CD4-positive, alpha-beta T cell treated with Interleukin-2 at 100 ng/mL for 4 hours (primary cell): ENCODE results near the gene CKM.
"Not testable (repeated sequence)": the region's sequence is repeated elsewhere in the genome, so short reads cannot be mapped to it uniquely, and the experiment has no call there.

Source experiments
- DNase-seq: peaks from one replicate; pipeline ENCODE4 v3.0.0-alpha.2; 2020; ENCODE audit warnings: low spot score

The CKM gene

DNA sequence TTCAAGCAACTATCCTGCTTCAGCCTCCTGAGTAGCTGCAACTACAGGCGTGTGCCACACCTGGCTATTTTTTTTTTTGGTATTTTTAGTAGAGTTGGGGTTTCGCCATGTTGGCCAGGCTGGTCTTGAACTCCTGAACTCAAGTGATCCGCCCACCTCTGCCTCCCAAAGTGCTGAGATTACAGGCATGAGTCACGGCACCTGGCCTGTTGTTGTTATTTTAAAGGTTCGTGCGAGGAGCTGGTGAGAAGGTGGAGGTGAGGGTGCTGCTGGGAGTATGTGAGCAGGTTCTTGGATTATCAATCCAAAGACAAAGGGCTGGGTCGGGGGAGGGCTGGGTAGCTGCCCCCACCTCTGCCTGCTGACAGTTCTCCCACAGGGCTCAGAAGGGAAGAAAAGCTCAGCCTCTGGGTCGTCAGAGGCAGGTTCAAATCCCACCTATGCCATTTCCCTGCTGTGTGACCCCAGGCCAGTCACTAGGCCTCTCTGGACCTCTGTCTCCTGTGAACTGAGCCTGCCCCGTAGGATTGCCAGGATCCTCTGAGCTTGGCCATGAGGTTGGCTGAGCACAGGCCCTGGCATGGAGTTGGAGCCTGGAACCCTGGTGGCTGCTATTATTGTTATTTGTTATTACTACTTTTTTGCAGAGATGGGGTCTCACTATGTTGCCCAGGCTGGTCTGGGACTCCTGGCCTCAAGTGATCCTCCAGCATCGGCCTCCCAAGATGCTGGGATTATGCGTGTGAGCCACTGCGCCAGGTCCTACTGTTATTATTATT lies 1.5 kb downstream of the CKM start:
- DNase-seq, result no peak

DNA sequence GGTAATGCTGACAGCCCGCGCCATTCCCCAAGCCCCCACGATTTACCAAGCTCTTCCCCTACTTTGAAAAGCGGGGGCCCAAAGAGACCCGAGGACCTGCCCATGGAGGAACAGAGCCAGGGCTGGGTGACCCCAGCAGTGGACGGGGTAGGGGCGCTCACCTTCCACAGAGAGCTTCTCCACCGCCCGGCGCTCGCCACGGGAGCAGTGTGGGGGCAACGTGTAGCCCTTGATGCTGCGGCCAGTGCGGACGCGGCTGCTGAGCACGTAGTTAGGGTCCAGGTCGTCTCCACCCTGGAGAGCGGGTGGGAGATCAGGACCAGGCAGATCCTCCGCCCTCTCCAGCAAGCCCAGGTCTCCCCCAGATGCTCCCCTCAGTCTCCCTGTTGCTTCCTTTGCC lies 7.4 kb downstream of the CKM start:
- no peak for DNase-seq

DNA sequence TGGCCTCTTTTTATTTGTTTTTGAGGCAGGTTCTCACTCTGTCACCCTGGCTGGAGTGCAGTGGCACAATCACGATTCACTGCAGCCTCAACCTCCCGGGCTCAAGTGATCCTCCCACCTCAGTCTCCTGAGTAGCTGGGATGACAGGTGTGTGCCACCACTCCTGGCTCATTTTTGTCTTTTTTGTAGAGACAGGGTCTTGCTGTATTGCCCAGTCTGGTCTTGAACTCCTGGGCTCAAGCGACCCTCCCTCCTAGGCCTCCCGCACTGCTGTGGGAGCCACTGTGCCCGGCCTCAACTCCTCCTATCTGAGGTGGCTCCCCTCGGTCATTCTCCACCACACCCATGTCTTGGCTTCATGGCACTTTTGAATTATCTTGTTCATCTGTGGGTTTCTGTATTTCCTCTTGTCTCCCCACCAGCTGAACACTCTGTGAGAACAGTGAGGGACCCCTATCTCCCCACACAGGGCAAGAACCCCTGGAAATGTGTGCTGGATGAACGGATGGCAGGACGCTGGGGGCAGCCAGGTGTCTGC lies 7.9 kb downstream of the CKM start:
- DNase-seq, result no peak

DNA sequence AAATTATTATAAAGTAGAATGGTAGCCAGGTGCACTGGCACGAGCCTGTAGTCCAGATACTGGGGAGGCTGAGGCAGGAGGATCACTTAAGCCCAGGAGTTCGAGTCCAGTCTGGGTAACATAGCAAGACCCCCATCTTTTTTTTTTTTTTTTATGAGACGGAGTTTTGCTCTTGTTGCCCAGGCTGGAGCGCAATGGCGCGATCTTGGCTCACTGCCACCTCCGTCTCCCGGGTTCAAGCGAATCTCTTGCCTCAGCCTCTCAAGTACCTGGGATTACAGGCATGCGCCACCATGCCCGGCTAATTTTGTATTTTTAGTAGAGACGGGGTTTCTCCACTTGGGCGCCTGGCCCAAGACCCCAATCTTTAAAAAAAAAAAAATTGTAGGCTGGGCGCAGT lies 10.4 kb downstream of the CKM start:
- DNase-seq, result not testable (repeated sequence)

GRCh38 chr19:45311621-45312020 lies 11.1 kb downstream of the CKM start:
- DNase-seq, result no peak

DNA sequence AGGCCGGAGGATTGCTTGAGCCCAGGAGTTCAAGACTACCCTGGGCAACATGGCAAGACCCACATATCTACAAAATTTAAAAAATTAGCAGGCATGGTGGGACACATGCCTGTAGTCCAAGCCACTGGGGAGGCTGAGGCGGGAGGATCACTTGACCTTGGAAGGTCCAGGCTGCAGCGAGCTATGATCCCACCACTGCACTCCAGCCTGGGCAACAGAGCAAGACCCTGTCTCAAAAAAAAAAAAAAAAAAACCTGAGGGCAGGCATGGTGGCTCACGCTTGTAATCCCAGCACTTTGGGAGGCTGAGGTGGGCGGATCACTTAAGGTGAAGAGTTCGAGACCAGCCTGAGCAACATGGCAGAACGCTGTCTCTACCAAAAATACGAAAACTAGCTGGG lies 13.4 kb downstream of the CKM start:
- DNase-seq, result not testable (repeated sequence)

DNA sequence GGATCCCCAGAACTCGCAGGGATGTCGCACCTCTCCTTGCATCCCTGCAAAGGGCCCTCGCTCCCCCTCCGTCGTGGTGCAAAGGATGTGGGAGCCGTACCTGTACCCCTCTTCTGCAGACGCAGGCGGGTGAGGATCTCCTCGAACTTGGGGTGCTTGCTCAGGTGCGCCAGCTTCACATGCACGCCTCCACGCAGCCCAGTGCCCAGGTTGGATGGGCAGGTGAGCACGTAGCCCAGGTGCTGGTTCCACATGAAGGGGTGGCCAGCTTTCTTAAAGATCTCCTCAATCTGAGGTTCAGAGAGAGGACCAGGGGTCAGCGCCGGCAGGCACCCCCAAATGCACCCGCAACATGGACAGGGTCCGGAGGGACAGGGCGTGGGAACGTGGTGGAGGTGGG lies 15.3 kb downstream of the CKM start:
- DNase-seq, result no peak

DNA sequence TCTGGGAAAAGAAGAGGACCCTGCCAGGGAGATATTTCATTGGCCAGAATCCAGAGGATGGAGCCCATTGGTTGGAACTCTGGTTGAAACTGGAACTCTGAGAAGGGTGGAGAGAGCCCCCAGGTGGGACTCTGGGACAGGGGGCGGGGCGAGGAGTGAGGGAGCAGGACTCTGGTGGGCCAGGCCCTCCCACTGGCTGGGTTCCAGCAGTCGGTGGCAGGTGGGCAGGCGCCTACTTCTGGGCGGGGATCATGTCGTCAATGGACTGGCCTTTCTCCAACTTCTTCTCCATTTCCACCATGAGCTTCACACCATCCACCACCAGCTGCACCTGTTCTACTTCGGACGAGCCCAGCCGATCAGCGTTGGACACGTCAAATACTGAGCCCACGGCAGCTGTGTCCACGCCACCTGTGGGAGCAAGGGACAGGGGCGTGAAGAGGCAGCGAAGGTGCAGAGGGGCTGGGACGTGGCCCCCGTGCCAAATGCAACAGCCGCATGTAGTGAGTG lies 16.1 kb downstream of the CKM start:
- DNase-seq, result no peak

- no peak for DNase-seq
Observed at GRCh38 chr19:45306040-45306439, 16.6 kb downstream of the CKM start.

DNA sequence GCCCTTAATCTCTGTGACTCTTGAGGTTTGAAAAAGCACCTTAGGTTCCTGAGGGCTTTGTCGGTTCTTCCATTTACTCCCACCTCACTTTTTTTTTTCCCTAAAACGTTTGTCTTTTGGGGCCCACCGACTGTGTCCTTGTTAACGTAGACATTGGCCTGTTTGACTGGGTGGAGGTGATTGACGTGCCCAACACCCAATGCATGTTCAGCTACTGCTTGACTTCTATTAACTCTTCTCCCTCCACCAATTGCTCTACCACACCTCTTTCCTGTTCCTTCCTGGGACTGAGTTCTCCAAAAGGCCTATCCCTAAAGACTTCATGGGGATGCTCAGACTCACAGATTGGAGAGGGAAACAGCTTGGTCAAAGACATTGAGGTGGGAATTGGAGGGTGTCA lies 17.3 kb downstream of the CKM start:
- no peak for DNase-seq

DNA sequence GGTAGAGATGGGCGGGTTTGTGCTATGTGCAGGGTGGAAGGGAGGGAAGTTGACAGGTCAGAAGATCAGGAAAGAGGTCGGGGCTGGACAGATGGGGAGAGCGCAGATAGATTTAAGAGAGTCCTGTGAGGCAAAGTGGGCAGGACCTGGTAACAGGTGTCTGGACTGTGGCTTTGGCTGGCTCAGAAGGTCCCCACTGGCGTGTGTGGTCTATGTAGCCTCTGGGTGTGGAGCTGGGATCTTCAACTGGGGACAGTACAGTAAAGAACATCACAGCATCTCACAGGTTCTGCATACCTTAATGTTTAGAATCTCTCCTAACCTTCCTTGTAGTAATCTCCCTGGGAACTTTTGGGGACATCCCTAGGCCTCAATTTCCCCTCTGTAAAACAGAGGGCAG lies 17.7 kb downstream of the CKM start:
- no peak for DNase-seq

DNA sequence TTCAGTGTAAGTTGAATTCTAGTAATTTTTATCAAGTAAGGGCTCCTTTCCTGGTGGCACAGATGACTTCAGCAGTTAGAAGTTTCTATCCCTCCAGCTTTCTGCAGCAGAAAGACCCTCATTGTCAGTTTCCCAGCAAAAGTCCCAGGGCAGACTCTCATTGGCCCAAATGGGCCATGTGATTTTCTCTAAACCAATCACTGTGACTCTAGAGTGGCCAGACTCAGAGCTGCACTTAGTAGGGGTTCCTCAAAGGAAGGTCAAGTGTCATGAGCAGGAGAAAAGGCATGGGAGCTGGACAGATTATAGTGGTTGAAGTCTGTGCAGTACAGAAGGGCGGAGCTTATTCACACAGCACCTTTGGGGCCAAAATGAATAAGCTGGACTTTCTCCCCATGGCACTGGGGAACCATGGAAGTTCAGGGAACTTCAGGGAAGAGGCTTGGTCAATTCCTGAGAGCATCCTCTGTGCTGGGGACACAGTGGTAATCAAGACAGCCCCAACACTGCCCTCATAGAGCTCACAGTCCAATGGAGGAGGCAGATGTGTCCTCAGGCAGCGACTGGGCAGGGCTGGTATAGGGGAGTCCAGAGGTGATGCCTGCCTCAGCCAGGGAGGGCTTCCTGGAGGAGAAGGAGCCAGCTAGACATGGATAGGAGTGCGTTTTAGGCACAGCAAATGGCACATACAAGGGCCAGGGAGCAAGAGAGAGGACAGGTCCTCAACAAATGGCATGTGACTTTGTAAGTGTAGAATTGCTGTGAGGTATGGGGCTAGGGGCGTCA lies 18.3 kb downstream of the CKM start:
- no peak for DNase-seq

DNA sequence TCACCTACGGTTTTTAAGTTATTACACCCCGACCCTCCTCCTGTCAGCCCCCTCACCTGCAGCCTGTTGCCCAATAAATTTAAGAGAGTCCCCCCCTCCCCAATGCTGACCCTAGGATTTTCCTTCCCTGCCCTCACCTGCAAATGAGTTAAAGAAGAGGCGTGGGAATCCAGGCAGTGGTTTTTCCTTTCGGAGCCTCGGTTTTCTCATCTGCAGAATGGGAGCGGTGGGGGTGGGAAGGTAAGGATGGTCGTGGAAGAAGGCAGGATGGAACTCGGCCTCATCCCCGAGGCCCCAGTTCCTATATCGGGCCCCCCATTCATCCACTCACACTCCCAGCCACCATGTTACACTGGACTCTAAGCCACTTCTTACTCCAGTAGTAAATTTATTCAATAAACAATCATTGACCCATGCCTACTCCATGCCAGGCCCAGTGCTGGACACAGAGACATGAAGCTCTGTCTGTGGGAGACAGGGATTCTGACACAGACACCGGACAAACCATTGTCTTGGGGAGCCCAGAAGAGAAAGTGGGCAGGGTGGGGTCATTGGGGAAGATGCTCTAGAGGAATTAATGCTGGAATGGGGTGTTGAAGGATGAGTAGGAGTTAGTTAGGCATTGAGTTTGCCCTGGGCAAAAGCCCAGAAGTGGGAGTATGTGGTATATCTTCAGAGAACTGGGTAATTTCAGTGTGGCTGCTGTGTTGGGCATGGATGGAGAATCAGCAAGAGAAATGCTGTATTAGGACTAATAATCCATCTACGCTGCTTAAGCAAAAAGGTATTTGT lies 19.2 kb downstream of the CKM start:
- DNase-seq, result no peak

DNA sequence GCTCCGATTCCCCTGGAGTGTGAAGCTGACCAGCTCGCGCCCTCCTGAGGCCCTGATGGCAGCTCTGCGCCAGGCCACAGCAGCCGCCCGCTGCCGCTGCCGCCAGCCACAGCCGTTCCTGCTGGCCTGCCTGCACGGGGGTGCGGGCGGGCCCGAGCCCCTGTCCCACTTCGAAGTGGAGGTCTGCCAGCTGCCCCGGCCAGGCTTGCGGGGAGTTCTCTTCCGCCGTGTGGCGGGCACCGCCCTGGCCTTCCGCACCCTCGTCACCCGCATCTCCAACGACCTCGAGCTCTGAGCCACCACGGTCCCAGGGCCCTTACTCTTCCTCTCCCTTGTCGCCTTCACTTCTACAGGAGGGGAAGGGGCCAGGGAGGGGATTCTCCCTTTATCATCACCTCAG lies 20.3 kb downstream of the CKM start:
- no peak for DNase-seq

GRCh38 chr19:45299719-45300118 lies 23.0 kb downstream of the CKM start:
- DNase-seq, result no peak

DNA sequence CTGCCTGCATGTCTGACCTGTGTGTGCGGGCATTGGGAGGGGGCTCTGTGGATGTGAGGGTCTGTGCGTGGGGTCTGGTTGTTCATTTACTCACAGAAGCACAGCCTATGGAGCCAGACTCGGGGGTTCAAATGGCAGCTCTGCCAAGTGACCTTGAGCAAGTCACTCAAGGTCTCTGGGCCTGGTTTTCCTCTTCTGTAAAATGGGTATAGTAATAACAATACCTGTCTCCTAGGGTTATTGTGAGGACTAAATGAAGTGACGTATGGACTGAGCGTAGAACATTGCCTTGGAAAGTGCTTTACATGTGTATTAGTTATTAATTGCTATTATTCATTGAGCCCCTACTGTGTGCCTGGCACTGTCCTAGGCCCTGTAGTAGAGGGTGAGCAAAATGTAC lies 24.4 kb downstream of the CKM start:
- DNase-seq, result no peak

DNA sequence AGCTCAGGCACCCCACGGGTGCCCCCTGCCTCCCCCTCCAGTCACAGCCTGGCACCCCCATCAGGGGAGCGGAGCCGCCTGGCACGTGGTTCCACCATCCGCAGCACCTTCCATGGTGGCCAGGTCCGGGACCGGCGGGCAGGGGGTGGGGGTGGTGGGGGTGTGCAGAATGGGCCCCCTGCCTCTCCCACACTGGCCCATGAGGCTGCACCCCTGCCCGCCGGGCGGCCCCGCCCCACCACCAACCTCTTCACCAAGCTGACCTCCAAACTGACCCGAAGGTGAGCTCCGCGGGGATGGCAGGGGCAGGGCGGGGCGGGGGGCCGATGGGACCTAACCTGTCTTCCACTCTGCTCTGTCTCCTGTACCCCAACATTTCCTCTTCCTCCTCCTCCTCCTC lies 25.0 kb downstream of the CKM start:
- DNase-seq, result no peak

DNA sequence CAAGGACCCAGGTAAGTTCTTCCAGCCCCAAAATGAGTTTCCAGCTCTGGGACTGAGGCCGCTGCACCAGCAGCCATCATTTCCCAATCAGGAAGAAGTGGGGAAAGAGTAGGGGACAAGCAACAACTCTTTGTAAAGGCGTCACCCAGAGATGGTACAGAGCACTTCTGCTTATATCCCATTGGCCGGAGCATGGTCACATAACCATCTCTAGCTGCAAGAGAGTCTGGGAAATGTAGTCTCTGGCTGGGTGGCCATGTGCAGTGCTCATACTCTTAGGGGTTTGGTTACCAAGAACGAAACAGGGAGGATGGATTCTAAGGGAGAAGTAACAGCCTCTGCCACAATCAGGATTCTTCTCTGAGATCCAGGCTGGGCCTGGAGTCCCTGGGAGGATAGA lies 26.3 kb downstream of the CKM start:
- DNase-seq, result no peak

- no peak for DNase-seq
Observed at GRCh38 chr19:45295873-45296272, 26.8 kb downstream of the CKM start.

- DNase-seq, result no peak
Observed at GRCh38 chr19:45294291-45295029, 28.2 kb downstream of the CKM start.

- no peak for DNase-seq
Observed at GRCh38 chr19:45293682-45294081, 29.0 kb downstream of the CKM start.

GRCh38 chr19:45291834-45292233 lies 30.8 kb downstream of the CKM start:
- DNase-seq, result no peak
